Pons (tissue), 1 donor: ENCODE results near the gene PID1.

Source experiments
- DNase-seq: peaks from one replicate; pipeline ENCODE4 v3.0.0-alpha.2; 2016; ENCODE audit warnings: low spot score

PID1 gene

GRCh38 chr2:229270551-229271410 lies at the start of gene PID1:
Gene PID1, minus strand, starts transcription at chr2:229271287. Its CDS starts 244 bp downstream, at chr2:229271043.
- DNase-seq, result no peak

GRCh38 chr2:229319558-229319957 lies 48.5 kb upstream of the PID1 start:
- no peak for DNase-seq

DNA sequence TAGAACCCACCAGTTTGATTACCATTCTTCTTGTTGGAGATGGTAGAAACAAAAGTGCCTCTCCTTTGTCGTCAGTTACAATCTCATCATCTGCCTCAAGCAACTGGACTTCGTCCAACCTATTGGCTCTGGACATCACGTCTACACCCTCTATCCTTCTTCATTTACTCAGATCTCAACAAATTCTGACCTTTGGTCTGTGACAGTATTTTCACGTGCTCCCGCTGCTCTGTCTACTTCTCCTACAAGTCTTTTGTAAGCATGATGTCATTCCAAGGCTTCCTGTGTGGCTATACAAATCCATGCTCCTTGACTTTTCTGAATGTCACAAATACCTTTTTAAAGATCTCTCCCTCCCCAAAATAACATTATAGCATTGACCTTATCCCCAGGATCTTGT lies 43.0 kb upstream of the PID1 start:
- no peak for DNase-seq

DNA sequence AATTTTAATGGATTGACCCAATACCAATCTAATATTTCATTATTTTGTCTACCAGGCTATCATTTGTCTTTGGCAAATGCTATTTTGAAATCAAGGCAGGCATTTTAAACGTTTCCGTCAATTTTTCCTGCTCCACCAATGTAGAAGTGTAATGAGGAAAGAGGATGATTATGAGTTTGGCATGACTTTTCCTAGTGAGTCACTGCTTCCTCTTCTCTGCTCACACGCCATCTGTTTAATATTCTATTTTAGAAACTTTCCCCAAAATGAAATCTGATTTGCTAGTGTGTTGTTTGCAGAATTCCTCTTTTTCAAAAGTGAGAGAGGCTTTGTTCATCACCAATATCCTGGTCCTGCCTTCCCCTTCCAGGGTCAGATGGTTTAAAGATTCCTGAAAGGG lies 42.5 kb upstream of the PID1 start:
- DNase-seq, result peak; percentile 15

DNA sequence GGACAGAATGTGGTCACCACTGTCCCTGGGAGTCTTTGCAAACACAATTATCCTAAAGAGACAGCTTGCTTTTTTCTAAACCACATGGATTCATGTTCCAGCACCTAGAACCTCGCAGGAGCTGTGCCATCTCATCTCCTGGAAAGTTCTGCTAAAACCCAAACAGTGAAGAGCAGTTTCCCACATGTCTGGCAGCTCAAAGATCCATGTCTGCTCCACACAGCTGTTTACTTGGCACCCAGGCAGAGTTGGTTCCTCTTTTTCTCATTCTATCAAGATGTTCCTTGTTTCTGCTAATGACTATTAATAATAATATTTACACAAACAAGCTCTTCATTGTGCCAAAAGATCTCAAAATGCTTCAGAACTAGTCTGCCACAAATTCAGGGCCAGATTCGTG lies 30.1 kb upstream of the PID1 start:
- peak; percentile 16 for DNase-seq

DNA sequence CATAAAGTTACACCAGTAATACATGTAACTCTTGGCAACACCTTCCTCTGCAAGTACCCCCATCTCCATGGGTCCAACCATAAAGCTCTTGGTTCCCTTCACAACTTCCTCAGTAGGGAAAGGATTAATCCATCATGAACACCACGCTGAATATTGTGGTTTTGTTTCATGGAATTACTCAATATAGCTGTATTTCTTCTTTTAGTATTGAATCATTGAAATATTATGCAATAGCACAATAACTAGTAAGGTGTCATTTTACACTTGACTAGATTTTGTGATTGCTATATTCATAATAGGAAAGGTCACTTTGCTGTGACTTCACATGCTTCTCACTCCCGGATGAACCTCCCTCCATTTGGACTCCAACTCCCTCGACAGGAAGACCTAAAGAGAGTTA lies 29.7 kb upstream of the PID1 start:
- DNase-seq, result no peak

DNA sequence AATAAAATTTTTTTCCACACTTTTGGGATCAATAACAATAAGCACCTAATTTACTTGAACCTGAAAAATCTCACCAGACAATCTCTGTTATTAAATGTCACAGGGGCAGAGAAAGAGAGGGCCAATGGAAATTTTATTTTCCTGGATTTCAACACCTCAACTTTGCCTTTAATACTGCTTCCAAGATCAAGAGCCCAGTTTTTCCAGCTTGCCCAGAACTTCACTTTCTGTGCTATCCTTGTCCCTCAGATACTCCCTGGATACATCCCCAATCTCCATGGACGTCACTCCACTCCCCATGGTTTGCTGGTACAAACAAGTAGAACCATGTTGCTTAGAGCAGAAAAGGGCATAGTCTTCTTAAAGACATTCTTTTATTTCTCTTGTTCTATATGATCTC lies 29.3 kb upstream of the PID1 start:
- no peak for DNase-seq

GRCh38 chr2:229297247-229297646 lies 26.2 kb upstream of the PID1 start:
- peak; percentile 51 for DNase-seq

GRCh38 chr2:229296536-229296935 lies 25.4 kb upstream of the PID1 start:
- DNase-seq, result no peak

DNA sequence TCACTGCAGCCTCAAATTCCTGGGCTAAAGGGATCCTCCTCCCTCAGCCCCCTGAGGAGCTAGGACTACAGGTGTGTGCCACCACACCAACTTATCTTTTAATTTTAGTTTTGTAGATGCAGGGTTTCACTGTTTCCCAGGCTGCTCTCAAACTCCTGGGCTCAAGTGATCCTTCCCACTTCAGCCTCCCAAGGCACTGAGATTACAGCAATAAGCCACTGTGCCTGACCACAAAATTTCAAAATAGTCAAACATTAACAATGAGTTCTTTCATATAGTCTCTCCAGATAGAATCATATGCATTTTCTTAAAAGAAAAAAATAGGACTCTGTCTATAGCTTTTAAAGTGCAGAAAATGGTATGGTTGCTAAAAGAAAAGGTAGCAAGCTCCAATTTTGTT lies 24.9 kb upstream of the PID1 start:
- DNase-seq, result no peak

- peak; percentile 45 for DNase-seq
Observed at GRCh38 chr2:229287823-229288222, 16.7 kb upstream of the PID1 start.

DNA sequence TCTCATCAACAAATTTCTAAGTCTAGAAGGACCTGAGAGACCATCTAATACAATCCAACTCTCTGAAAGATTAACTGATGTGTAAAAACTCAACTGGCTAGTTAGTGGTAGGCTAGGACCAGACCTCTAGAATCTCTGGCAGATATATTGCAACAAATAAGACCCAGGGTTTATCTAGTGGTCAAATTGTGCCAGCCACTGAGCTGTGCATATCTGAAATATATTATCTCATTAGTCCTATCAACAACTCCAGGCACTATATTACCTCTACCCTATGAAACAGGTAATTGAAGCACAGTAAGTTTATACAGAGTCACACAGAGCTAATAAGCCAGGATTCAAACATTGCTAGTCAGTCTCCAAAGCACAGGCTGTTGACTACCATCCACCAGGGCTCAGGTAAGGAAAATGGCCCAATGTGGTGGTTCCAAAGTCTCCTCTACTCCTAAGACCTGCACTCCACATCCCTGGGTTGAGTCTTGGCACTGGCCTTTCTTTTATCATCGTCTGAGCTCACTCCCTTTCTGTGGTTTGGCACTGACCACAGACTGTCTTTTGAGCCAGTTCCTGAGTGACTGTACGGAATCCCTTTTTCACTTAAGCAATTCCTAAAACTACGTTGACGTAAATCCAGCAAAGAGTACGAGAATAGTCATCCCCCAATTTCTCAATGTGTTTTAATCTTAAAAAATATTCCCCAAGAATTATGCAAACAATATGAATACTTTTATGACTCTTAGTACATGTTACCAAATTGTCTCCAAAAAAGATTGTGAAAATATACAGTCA lies 11.9 kb upstream of the PID1 start:
- no peak for DNase-seq

- no peak for DNase-seq
Observed at GRCh38 chr2:229279516-229279915, 8.4 kb upstream of the PID1 start.

DNA sequence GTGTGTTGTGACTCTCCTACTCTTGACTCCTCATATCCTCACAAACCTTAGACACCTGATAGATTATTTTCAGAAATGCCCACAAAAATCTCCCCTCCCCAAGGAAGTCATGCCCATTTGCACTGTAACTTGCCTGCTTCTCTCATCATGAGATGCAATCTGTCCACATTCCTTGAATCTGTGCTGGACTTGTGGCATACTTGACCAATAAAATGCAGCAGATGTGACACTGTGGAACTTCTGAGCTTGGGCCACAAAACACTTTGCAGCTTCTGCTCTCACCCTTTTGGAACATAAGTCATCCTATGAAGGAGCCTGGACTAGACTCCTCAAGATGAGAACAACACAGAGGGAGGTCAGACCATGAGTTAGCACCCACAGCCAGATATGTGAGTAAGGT lies 4.4 kb upstream of the PID1 start:
- no peak for DNase-seq

DNA sequence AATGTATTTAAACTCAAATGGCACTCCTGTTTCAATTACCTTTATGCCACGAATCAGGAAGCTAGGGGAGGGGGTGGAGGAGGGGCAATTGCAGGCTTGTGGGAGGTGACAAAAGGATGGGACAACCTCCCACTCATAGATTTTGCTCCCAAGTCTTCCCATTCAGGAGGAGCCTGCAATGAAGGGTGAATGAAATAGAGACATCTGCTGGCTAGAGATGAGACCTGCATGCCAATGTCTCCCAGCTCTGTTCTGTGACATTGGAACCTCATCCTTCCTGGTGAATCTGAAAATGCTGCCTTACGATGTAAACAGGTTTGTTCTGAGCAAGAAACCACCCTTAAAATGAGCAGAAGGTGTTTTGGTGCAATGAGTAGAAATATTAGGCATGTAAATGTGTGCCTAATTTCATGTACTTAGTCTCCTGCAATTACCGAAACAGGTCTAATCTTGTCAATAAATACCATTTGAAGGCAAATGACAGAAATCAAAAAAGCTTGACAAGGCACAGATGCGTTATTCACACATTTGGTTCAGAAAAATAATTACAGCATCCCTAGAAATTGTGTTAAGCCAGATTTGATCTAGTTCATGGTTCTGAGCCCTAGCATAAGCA lies 2.7 kb upstream of the PID1 start:
- DNase-seq, result peak; percentile 89

- no peak for DNase-seq
Observed at GRCh38 chr2:229273006-229273722, 2.1 kb upstream of the PID1 start.

- no peak for DNase-seq
Observed at GRCh38 chr2:229269941-229270340, 1.1 kb downstream of the PID1 start.

DNA sequence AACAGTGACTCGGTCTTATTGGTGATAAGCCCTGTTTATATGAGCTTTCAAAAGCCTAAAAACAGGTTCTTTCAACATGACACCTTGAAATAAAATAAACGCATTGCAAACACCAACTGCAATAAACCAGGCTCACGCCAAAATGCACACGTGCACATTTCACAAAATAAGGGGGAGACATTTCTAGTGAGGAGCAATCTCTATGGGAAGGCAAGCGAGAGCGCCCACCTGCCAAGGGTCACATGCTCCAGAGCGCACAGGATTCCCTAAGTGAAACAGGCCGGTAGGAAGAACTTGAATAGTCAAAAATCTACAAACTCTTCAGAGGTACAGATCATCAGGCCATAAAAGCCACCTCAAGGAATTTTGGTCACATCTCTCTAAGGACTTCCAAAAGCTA lies 1.9 kb downstream of the PID1 start:
- no peak for DNase-seq

DNA sequence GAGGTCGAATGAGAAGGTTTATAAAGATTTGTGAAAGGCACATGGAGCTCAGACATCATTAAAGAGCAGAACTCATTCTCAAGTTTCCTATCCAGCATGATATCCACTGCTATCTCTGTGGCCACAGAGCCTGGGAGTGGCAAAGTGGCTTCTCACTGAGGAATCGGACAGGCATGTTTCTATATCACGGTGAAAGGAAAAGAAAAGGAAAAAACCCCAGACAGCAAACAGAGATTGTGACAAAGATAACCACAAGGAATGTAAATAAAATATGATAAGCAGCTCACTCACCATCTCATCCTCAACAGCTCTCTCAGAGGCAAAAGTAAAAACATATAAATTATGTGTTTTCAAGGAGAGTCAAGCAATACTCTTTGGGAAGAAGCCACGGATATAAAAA lies 2.5 kb downstream of the PID1 start:
- no peak for DNase-seq

DNA sequence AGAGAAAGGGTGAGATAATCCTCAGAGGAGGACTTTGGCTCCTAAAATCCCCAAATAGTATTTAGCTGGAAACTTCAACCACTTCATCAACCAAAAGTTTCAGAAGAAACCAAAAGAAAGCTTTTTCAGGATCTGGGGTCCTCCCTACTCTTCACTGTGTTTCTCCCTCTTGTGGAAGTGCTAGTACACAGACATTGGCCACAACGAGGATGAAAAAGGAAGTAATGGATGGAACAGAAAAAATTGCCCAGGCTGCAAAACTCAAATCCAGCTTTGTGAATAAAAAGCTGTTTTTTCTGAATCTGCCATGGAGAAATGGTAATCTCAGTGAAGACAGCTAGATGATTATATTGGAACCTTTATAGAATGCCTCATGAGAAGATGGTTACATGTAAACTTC lies 4.0 kb downstream of the PID1 start:
- DNase-seq, result no peak

GRCh38 chr2:229265727-229266126 lies 5.4 kb downstream of the PID1 start:
- DNase-seq, result no peak

GRCh38 chr2:229261599-229261998 lies 9.5 kb downstream of the PID1 start:
- no peak for DNase-seq
